Measurements from ENCODE around the gene MARS1. TPM values are rescaled to one million over a fixed set of nuclear protein-coding genes. Genes with fewer than 3 reads are reported as not detected.

The MARS1 gene
- total and polyA plus RNA-seq, 2 experiments from 2014 or later = 266 to 351 TPM

GRCh38 chr12:57516617-57517153 is 28.8 kb downstream of the MARS1 start:
- Histone ChIP-seq H3K79me2 (replicated peaks; ENCODE audit: insufficient read depth) (peaks cover 26% of the 10 kb centered on the region), H3K27ac (ENCODE audit: low read depth) (peak overlapping the region; percentile 98), H3K4me1 (ENCODE audit: insufficient read depth) (peaks cover 25% of the 10 kb centered on the region), H3K9me2 (ENCODE audit: insufficient read depth) (no peaks in the 10 kb centered on the region), H3K4me3 (no peak overlapping the region), H3K27me3 (ENCODE audit: insufficient read depth) (no peaks in the 10 kb centered on the region), H3K4me2 (no peak overlapping the region), H4K20me1 (replicated peaks; ENCODE audit: insufficient read depth) (peaks cover 44% of the 10 kb centered on the region), H3K36me3 (ENCODE audit: insufficient read depth) (peaks cover 61% of the 10 kb centered on the region), H3F3A (replicated peaks; ENCODE audit: low read depth) (peaks cover 86% of the 10 kb centered on the region), H2AFZ (no peak overlapping the region)
- Mint-ChIP-seq H3K27ac (peak overlapping the region; percentile 60), H3K27me3 (ENCODE audit: insufficient read depth, low read depth, poor library complexity) (peaks cover 33% of the 10 kb centered on the region), H3K4me1 (peaks cover 29% of the 10 kb centered on the region), H3K4me3 (no peak overlapping the region), H3K36me3 (ENCODE audit: low read depth) (peaks cover 79% of the 10 kb centered on the region), H3K9me3 (no peaks in the 10 kb centered on the region)
- TF ChIP-seq EZH2 (IDR thresholded peaks at IDR 0.05; ENCODE audit: low read depth, unreplicated experiment) (no peak), POLR2AphosphoS5 (IDR thresholded peaks at IDR 0.05; ENCODE audit: low read depth) (peak; percentile 19), ETS1 (IDR thresholded peaks at IDR 0.05) (no peak), REST (IDR thresholded peaks at IDR 0.05; ENCODE audit: unreplicated experiment) (no peak), ZNF462 (CRISPR knock-in tag; IDR thresholded peaks at IDR 0.05) (no peak)
- no peak for ATAC-seq
- DNase-seq (ENCODE audit: low spot score) = no peak

Data from GM23338 (cell line).